ENCODE results near the gene ELOB.

DNA sequence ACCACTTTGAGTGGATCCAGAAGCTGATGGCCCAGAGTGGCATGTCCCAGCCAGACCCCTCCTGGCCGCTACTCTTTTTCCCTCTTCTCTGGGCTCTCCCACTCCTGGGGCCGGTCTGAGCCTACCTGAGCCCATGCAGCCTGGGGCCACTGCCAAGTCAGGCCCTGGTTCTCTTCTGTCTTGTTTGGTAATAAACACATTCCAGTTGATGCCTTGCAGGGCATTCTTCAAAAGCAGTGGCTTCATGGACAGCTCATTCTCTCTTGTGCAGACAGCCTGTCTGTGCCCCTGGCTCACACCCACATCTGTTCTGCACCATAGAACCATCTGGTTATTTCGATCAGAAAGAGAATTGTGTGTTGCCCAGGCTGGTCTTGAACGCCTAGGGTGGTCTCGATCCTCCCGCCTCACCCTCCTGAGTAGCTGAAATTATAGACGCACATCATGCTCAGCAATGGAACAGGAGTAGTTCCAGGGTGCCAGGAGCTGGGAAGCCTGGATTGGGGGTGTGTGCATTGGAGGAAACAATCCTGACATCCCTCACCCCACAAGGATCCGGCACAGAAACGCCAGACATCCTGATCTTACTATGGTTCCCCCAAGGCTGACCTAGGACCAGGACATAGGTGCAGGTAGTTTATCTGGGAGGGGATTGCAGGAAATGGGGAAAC lies 44.5 kb upstream of the ELOB start:
- TF ChIP-seq POLR2A (IDR thresholded peaks at IDR 0.05) = no peak
- TF ChIP-seq, protein P1, sequence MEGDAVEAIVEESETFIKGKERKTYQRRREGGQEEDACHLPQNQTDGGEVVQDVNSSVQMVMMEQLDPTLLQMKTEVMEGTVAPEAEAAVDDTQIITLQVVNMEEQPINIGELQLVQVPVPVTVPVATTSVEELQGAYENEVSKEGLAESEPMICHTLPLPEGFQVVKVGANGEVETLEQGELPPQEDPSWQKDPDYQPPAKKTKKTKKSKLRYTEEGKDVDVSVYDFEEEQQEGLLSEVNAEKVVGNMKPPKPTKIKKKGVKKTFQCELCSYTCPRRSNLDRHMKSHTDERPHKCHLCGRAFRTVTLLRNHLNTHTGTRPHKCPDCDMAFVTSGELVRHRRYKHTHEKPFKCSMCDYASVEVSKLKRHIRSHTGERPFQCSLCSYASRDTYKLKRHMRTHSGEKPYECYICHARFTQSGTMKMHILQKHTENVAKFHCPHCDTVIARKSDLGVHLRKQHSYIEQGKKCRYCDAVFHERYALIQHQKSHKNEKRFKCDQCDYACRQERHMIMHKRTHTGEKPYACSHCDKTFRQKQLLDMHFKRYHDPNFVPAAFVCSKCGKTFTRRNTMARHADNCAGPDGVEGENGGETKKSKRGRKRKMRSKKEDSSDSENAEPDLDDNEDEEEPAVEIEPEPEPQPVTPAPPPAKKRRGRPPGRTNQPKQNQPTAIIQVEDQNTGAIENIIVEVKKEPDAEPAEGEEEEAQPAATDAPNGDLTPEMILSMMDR (IDR thresholded peaks at IDR 0.05 in 4 of 5, conservative IDR thresholded peaks at IDR 0.05 in 1 of 5) = no peak
